Neural cell (in vitro differentiated cells): ENCODE data around the gene ROM1.

Experiments
- EP300 ChIP-seq: fragments of 450-650 bp; conservative IDR thresholded peaks from 2 replicates; pipeline ENCODE4 v1.6.1; 2014; ENCODE audit warnings: antibody characterized with exemption, mild to moderate bottlenecking, moderate library complexity; ENCODE audit not compliant: poor library complexity, severe bottlenecking
- EZH2 ChIP-seq: fragments of 200-600, 300-800 bp; shearing (Covaris generic), sonication (generic); IDR thresholded peaks from 2 replicates; pipeline ENCODE4 v1.6.1; 2014; ENCODE audit warnings: antibody characterized with exemption, low read length, borderline replicate concordance, mild to moderate bottlenecking; ENCODE audit not compliant: insufficient read depth, poor library complexity, severe bottlenecking
- MXI1 ChIP-seq: fragments of 450-650 bp; conservative IDR thresholded peaks from 2 replicates; pipeline ENCODE4 v1.6.1; 2014; ENCODE audit warnings: antibody characterized with exemption, mild to moderate bottlenecking; ENCODE audit not compliant: poor library complexity, severe bottlenecking
- POLR2AphosphoS5 ChIP-seq: IDR thresholded peaks from 2 replicates; pipeline ENCODE4 v1.6.1; 2012
- RAD21 ChIP-seq: fragments of 450-650 bp; conservative IDR thresholded peaks from 2 replicates; pipeline ENCODE4 v1.6.1; 2014; ENCODE audit warnings: antibody characterized with exemption, mild to moderate bottlenecking, moderate library complexity
- SMC3 ChIP-seq: fragments of 450-650 bp; conservative IDR thresholded peaks from 2 replicates; pipeline ENCODE4 v1.6.1; 2014; ENCODE audit warnings: antibody characterized with exemption, mild to moderate bottlenecking, moderate library complexity; ENCODE audit not compliant: poor library complexity
- TAF1 ChIP-seq: IDR thresholded peaks from 2 replicates; pipeline ENCODE4 v1.6.1; 2012; ENCODE audit warnings: low read depth
- TF ChIP-seq, protein P1 (sequence below): fragments of 450-650 bp; IDR thresholded peaks from 2 replicates; pipeline ENCODE4 v1.5.1; 2014; ENCODE audit warnings: antibody characterized with exemption, mild to moderate bottlenecking, moderate library complexity; ENCODE audit not compliant: poor library complexity, severe bottlenecking
- TF ChIP-seq, protein P2 (sequence below): IDR thresholded peaks from 2 replicates; pipeline ENCODE4 v1.6.1; 2012; ENCODE audit warnings: borderline replicate concordance

- TF ChIP-seq, protein P1, sequence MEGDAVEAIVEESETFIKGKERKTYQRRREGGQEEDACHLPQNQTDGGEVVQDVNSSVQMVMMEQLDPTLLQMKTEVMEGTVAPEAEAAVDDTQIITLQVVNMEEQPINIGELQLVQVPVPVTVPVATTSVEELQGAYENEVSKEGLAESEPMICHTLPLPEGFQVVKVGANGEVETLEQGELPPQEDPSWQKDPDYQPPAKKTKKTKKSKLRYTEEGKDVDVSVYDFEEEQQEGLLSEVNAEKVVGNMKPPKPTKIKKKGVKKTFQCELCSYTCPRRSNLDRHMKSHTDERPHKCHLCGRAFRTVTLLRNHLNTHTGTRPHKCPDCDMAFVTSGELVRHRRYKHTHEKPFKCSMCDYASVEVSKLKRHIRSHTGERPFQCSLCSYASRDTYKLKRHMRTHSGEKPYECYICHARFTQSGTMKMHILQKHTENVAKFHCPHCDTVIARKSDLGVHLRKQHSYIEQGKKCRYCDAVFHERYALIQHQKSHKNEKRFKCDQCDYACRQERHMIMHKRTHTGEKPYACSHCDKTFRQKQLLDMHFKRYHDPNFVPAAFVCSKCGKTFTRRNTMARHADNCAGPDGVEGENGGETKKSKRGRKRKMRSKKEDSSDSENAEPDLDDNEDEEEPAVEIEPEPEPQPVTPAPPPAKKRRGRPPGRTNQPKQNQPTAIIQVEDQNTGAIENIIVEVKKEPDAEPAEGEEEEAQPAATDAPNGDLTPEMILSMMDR = no peak
- TF ChIP-seq EZH2 (no peak), POLR2AphosphoS5 (no peak), TAF1 (no peak), SMC3 (no peak), EP300 (no peak), RAD21 (no peak), MXI1 (no peak)
- TF ChIP-seq, protein P2, sequence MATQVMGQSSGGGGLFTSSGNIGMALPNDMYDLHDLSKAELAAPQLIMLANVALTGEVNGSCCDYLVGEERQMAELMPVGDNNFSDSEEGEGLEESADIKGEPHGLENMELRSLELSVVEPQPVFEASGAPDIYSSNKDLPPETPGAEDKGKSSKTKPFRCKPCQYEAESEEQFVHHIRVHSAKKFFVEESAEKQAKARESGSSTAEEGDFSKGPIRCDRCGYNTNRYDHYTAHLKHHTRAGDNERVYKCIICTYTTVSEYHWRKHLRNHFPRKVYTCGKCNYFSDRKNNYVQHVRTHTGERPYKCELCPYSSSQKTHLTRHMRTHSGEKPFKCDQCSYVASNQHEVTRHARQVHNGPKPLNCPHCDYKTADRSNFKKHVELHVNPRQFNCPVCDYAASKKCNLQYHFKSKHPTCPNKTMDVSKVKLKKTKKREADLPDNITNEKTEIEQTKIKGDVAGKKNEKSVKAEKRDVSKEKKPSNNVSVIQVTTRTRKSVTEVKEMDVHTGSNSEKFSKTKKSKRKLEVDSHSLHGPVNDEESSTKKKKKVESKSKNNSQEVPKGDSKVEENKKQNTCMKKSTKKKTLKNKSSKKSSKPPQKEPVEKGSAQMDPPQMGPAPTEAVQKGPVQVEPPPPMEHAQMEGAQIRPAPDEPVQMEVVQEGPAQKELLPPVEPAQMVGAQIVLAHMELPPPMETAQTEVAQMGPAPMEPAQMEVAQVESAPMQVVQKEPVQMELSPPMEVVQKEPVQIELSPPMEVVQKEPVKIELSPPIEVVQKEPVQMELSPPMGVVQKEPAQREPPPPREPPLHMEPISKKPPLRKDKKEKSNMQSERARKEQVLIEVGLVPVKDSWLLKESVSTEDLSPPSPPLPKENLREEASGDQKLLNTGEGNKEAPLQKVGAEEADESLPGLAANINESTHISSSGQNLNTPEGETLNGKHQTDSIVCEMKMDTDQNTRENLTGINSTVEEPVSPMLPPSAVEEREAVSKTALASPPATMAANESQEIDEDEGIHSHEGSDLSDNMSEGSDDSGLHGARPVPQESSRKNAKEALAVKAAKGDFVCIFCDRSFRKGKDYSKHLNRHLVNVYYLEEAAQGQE = no peak
Measured at GRCh38 chr11:62572431-62572830, 40.6 kb upstream of the ROM1 start.
